Fibroblast of mammary gland (primary cell): ENCODE results near the gene CDH23.

ENCODE experiments used
- DNase-seq: peaks from one replicate; pipeline ENCODE4 v3.0.0-alpha.2; 2010; ENCODE audit warnings: low read depth
- H3K4me3 ChIP-seq: 2 replicates; pipeline ENCODE4 v1.5.1; 2011; ENCODE audit warnings: low read depth, mild to moderate bottlenecking, low read length, moderate library complexity; ENCODE audit not compliant: control insufficient read depth
- TF ChIP-seq, protein P1 (sequence below): conservative IDR thresholded peaks from 2 replicates; pipeline ENCODE4 v1.5.1; 2011; ENCODE audit warnings: low read depth, low read length, inconsistent platforms; ENCODE audit not compliant: control insufficient read depth, insufficient read depth

The CDH23 gene

DNA sequence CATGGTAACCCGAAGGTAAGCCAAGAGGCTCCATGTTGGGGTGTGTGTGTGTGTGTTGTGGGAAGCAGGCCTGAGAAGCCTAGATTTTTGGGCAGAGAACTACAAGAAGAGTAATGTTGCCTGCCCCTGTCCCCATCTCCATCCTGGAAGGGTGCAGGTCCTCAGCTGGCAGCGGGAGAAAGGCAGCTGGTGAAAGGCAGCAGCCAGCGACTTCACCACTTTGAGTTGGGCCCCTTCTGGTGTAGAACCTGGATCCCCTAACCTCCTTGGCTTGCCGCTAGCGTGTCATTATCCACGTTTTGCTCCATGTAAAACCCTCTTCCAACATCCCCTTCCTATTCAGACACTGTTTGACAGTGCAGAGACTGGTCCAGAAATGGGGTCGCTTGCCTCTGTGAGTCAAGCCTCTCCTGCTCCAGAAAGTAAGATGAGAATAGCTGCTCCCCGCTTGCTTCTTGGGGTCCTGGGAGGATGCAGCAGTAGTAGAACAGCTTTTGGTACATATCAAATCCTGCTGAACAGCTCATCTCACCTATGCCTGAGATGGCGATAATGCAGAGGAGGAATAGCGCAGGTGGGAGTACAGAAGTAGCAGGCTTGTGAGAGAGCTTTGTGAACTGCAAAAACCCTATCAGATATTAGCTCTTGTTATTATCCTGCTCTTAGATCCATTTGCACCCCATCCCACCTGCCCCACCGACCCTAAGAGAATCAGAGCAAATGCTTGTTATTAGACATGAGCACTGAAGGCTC, 22.1 kb upstream of the CDH23 start:
- no peak for DNase-seq
- no peak overlapping the region for H3K4me3 ChIP-seq
- TF ChIP-seq, protein P1, sequence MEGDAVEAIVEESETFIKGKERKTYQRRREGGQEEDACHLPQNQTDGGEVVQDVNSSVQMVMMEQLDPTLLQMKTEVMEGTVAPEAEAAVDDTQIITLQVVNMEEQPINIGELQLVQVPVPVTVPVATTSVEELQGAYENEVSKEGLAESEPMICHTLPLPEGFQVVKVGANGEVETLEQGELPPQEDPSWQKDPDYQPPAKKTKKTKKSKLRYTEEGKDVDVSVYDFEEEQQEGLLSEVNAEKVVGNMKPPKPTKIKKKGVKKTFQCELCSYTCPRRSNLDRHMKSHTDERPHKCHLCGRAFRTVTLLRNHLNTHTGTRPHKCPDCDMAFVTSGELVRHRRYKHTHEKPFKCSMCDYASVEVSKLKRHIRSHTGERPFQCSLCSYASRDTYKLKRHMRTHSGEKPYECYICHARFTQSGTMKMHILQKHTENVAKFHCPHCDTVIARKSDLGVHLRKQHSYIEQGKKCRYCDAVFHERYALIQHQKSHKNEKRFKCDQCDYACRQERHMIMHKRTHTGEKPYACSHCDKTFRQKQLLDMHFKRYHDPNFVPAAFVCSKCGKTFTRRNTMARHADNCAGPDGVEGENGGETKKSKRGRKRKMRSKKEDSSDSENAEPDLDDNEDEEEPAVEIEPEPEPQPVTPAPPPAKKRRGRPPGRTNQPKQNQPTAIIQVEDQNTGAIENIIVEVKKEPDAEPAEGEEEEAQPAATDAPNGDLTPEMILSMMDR: no peak

DNA sequence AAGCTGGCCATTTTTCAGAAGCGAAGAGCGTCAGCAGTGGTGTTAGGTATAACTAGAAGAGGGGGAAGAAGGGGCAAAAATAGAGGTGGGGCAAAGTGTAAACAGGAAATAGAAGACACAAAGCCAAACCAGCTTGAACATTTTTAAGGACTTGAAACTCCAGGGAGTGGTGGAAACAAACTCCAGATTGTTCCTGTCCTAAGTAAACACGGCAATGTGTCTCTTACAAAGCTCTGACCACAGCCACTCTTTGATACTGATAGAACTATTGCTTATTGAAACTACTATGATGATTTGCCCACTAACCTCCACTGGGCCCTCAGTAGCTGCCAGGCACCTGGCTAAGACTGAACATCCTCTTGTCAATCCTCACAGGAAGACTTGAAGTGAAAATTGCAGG, 20.8 kb upstream of the CDH23 start:
- TF ChIP-seq, protein P1: no peak
- no peak overlapping the region for H3K4me3 ChIP-seq

DNA sequence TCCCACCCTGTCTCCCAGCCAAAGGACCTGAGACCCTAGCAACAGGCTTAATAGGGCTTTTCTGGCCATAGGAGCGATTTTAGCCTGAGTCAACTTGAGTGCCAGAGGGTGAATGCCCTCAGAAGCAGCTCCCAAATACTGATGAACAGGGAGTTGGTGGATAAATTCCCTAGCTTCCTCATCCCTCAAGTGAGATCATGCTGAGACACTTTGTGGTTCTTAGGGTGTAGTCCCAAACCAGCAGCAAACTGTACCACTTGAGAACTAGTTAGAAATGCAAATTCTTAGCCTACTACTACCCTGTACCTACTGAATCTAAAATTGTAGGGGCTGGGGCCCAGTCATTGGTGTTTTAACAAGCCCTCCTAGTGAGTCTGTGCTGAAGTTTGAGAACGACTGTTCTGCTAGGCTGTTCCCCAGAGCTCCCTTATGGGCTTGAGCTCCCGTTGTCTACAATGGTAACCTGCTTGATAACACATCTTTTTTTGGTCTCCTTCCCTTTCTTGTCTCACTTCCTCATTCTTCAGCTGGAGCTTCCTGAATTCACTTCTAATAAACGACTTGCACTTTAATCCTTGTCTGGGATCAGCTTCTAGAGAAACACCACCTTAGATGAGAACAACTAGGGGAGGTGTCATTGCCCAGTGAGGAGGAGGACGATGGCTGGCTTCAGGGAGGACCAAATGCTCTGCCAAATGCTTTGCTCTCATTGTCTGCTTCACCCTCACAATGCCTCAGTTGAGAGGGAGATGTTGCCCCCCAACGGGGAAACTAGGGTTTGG, 18.2 kb upstream of the CDH23 start:
- TF ChIP-seq, protein P1: no peak
- DNase-seq: no peak
- H3K4me3 ChIP-seq: no peak overlapping the region

More for the DNA sequence above, 20.8 kb upstream of the CDH23 start:
- no peak for DNase-seq

DNA sequence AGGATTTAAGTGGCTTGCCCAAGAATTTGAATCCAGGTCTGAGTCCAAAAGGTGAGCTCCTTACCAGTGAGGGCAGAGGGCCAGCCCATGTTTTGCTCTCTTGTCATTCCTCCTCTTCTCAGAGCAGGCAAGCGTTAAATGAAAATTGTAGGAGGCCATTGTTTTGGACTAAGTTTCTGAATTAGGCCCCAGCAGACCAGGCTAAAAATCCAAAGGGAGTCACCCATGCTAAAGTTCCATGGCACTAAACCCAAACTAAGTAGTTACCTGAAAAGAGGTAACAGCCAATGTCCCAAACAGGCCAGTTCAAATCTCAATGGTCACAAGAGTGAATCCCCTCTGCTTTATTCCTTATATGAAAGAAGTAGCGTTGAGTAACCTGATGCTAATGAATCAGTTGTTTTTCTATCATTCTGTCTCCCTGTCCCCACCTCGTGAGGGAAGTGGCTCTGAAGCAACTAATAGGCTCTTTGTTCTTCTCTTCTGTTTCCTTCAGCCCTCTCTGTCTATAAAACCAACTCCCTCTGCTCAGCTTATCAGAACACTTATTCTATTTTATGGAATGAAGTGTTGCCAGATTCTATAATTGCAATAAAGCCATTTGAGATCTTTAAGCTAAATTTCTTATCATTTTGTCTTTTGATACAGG, 17.5 kb upstream of the CDH23 start:
- no peak for DNase-seq
- no peak overlapping the region for H3K4me3 ChIP-seq
- TF ChIP-seq, protein P1: no peak

DNA sequence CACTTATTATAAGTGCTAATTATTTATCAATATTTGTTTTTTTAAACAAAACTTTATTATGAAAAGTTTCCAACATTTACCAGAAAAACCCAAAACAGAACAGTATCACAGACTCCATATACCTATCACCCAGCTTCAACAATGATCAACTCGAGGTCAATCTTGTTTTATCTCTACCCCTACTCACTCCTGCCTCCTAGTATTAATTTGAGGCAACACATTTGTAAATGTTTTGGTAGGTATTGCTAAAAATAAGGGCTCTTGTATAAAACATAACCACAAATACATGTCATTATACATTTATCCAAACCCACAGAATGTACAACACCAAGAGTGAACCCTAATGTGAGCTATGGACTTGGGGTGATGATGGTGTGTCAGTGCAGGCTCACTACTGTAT, 15.9 kb upstream of the CDH23 start:
- H3K4me3 ChIP-seq: no peak overlapping the region
- no peak for DNase-seq
- TF ChIP-seq, protein P1: no peak

DNA sequence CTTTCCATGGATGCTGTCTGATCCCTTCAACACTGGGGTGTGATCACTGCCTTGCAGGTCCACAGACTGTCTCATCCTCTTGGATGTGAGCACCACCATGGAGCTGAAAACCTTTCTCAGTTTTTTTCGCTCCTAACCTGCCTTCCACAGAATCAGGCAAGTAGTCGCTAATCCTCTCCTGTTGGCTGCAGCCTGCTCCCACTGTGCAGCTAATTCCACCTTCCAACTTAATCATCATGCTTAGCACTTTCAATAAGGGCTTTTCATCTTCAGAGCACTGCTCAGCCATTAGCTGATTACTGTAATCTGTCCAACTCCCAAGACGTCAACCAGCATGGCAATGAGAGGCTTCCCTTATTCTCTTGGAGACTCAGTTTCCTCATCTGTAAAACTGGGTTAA, 15.1 kb upstream of the CDH23 start:
- no peak overlapping the region for H3K4me3 ChIP-seq
- no peak for DNase-seq
- TF ChIP-seq, protein P1: no peak
